Measurements from ENCODE around the gene PITPNM1.

DNA sequence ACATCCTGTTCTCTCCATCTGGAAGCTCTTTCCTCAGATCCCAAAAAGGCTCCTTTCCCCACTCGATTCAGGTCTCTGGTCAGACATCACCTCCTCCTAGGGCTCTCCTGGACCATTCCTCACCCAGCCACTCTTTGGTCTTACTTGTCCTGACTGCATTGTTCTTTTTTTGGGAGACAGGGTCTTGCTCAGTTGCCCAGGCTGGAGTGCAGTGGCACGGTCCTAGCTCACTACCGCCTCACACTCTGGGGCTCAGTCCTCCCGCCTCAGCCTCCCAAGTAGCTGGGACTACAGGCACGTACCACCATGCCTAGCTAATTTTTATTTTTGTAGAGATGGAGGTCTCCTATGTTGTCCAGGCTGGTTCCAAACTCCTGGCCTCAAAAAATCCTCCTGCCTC lies 59.6 kb downstream of the PITPNM1 start:
- no peak for TF ChIP-seq TAF1 (IDR thresholded peaks at IDR 0.05; ENCODE audit: borderline replicate concordance, low read depth, low read length)
- TF ChIP-seq POLR2A (IDR thresholded peaks at IDR 0.05; ENCODE audit: low read depth, low read length): peak; percentile 12; the same call in 1 of the 2 replicates
- TF ChIP-seq POLR2AphosphoS5 (IDR thresholded peaks at IDR 0.05; ENCODE audit: low read depth, low read length): no peak

All from GM12892 (cell line).